ENCODE data around the gene EXOC3. TPM values are rescaled to one million over a fixed set of nuclear protein-coding genes. Genes with fewer than 3 reads are reported as not detected.

Gene EXOC3
- total and polyA plus RNA-seq, 2 experiments from 2014 or later: 39.9 to 40.9 TPM

- in situ Hi-C loops (cut with MboI): no loop called here
- Histone ChIP-seq H3K27me3 (replicated peaks; ENCODE audit: insufficient read depth) (no peaks in the 10 kb centered on the region), H2AFZ (no peak overlapping the region), H3K4me2 (ENCODE audit: unreplicated experiment) (no peak overlapping the region), H3K4me3 (no peak overlapping the region), H3F3A (ENCODE audit: insufficient read depth) (no peaks in the 10 kb centered on the region), H3K9ac (no peak overlapping the region), H3K4me1 (ENCODE audit: insufficient read depth) (peaks cover 6% of the 10 kb centered on the region), H3K9me2 (ENCODE audit: insufficient read depth) (no peaks in the 10 kb centered on the region), H3K79me2 (ENCODE audit: insufficient read depth) (peaks cover 30% of the 10 kb centered on the region), H3K9me3 (ENCODE audit: low read depth) (no peaks in the 10 kb centered on the region), H3K36me3 (ENCODE audit: low read depth) (no peaks in the 10 kb centered on the region), H3K27ac (no peak overlapping the region), H4K20me1 (ENCODE audit: insufficient read depth) (no peaks in the 10 kb centered on the region)
- no peak for DNase-seq
- no peak for TF ChIP-seq EZH2 (IDR thresholded peaks at IDR 0.05; ENCODE audit: insufficient read depth, poor library complexity, severe bottlenecking)
- no peak for TF ChIP-seq EZH2phosphoT487 (IDR thresholded peaks at IDR 0.05; ENCODE audit: insufficient read depth, low read depth)
- 88 to 90% methylated on average over 9 of the region's 9 CpGs for WGBS, 2 experiments (ENCODE audit: low coverage in 1 of 2, low lambda C conversion rate in 2 of 2, missing lambda C conversion rate in 2 of 2)
Observed at GRCh38 chr5:406041-406440, 36.9 kb upstream of the EXOC3 start.

DNA sequence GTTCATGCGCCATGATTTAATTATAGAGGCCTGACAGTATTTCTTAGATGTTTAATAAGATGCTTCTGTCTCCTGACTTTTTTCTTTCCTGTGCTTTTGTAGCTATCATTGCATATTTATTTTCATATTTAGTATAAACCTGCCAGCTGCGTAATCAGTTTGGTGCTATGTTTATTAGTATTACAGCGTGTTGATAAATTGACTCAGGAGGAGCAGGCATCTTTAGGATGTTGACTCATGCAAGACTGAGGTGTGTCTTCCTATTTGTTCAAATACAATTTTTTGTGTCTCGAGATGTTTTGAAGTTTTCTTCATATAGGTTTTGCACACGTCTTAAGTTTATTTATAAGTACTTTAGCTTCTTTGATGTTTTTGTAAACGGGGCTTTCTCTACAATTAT lies 35.9 kb upstream of the EXOC3 start:
- Histone ChIP-seq H3K9ac (no peak overlapping the region), H3K36me3 (ENCODE audit: low read depth) (0 out of 2 replicates have a peak, but pooled peaks cover 4% of the 10 kb centered on the region), H3K4me2 (ENCODE audit: unreplicated experiment) (no peak overlapping the region), H3K4me1 (ENCODE audit: insufficient read depth) (peaks cover 3% of the 10 kb centered on the region; the same call in 1 of the 2 replicates), H3K27ac (no peak overlapping the region), H3K27me3 (replicated peaks; ENCODE audit: insufficient read depth) (no peaks in the 10 kb centered on the region), H3K9me2 (ENCODE audit: insufficient read depth) (no peaks in the 10 kb centered on the region), H4K20me1 (ENCODE audit: insufficient read depth) (no peaks in the 10 kb centered on the region), H3K9me3 (ENCODE audit: low read depth) (no peaks in the 10 kb centered on the region), H3K4me3 (no peak overlapping the region), H3F3A (ENCODE audit: insufficient read depth) (no peaks in the 10 kb centered on the region), H2AFZ (no peak overlapping the region), H3K79me2 (ENCODE audit: insufficient read depth) (peaks cover 35% of the 10 kb centered on the region)
- in situ Hi-C loops (cut with MboI): no loop called here
- TF ChIP-seq EZH2phosphoT487 (IDR thresholded peaks at IDR 0.05; ENCODE audit: insufficient read depth, low read depth): no peak
- TF ChIP-seq EZH2 (IDR thresholded peaks at IDR 0.05; ENCODE audit: insufficient read depth, poor library complexity, severe bottlenecking): no peak
- DNase-seq: no peak
- 84 to 86% methylated on average over 6 of the region's 6 CpGs for WGBS, 2 experiments (ENCODE audit: low coverage in 1 of 2, low lambda C conversion rate in 2 of 2, missing lambda C conversion rate in 2 of 2)

DNA sequence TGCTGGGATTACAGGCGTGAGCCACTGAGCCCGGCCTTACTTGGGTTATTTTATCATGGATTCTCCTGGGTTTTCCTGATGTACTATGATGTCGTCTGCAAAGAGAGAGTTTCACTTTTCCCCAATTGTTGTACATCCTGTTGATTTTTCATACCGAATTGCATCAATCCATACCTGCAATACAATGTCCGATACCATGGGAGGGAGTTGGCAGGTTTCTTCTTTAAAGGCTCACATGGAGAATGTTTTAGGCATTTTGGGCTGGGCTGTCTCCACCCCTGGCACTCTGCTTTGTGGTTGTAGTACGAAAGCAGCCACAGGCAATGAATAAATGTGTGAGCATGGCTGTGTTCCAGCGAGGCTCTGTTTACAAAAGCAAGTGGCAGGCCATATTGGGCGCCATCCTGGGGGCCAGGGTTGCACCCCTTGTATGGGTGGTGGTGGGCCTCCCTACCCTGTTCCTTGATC lies 35.1 kb upstream of the EXOC3 start:
- H3K9ac ChIP-seq: no peak overlapping the region
- no peak for TF ChIP-seq EZH2phosphoT487 (IDR thresholded peaks at IDR 0.05; ENCODE audit: insufficient read depth, low read depth)
- TF ChIP-seq EZH2 (IDR thresholded peaks at IDR 0.05; ENCODE audit: insufficient read depth, poor library complexity, severe bottlenecking): no peak
- no peak overlapping the region for H3K4me2 ChIP-seq (ENCODE audit: unreplicated experiment)
- H3K4me1 ChIP-seq (ENCODE audit: insufficient read depth): peaks cover 3% of the 10 kb centered on the region; the same call in 1 of the 2 replicates
- H3K27ac ChIP-seq: no peak overlapping the region
- no peaks in the 10 kb centered on the region for H4K20me1 ChIP-seq (ENCODE audit: insufficient read depth)
- 0 out of 2 replicates have a peak, but pooled peaks cover 9% of the 10 kb centered on the region for H3K36me3 ChIP-seq (ENCODE audit: low read depth)
- H3K79me2 ChIP-seq (ENCODE audit: insufficient read depth): peaks cover 38% of the 10 kb centered on the region
- H3K9me3 ChIP-seq (ENCODE audit: low read depth): no peaks in the 10 kb centered on the region
- H3K27me3 ChIP-seq (replicated peaks; ENCODE audit: insufficient read depth): no peaks in the 10 kb centered on the region
- H3F3A ChIP-seq (ENCODE audit: insufficient read depth): no peaks in the 10 kb centered on the region
- no peak overlapping the region for H3K4me3 ChIP-seq
- in situ Hi-C loops (cut with MboI): no loop called here
- DNase-seq: no peak
- no peaks in the 10 kb centered on the region for H3K9me2 ChIP-seq (ENCODE audit: insufficient read depth)
- WGBS, 2 experiments (ENCODE audit: low coverage in 1 of 2, low lambda C conversion rate in 2 of 2, missing lambda C conversion rate in 2 of 2): 88 to 89% methylated on average over 8 of the region's 8 CpGs
- H2AFZ ChIP-seq: no peak overlapping the region

GRCh38 chr5:410911-411517 lies 32.0 kb upstream of the EXOC3 start:
- Histone ChIP-seq H4K20me1 (ENCODE audit: insufficient read depth) (no peaks in the 10 kb centered on the region), H3K9me3 (ENCODE audit: low read depth) (no peaks in the 10 kb centered on the region), H3F3A (ENCODE audit: insufficient read depth) (no peaks in the 10 kb centered on the region), H3K4me1 (ENCODE audit: insufficient read depth) (peaks cover 3% of the 10 kb centered on the region; the same call in 1 of the 2 replicates), H3K9ac (no peak overlapping the region), H2AFZ (no peak overlapping the region), H3K79me2 (ENCODE audit: insufficient read depth) (peaks cover 41% of the 10 kb centered on the region), H3K27ac (no peak overlapping the region), H3K4me2 (ENCODE audit: unreplicated experiment) (no peak overlapping the region), H3K9me2 (ENCODE audit: insufficient read depth) (no peaks in the 10 kb centered on the region), H3K36me3 (ENCODE audit: low read depth) (peaks cover 12% of the 10 kb centered on the region; the same call in 1 of the 2 replicates), H3K4me3 (no peak overlapping the region), H3K27me3 (replicated peaks; ENCODE audit: insufficient read depth) (no peaks in the 10 kb centered on the region)
- in situ Hi-C loops (cut with MboI): no loop called here
- DNase-seq: no peak
- WGBS, 2 experiments (ENCODE audit: low coverage in 1 of 2, low lambda C conversion rate in 2 of 2, missing lambda C conversion rate in 2 of 2): 75% methylated on average over 2 of the region's 2 CpGs
- TF ChIP-seq EZH2 (IDR thresholded peaks at IDR 0.05; ENCODE audit: insufficient read depth, poor library complexity, severe bottlenecking) (no peak), EZH2phosphoT487 (IDR thresholded peaks at IDR 0.05; ENCODE audit: insufficient read depth, low read depth) (no peak)

All from GM23248 (cell line).